ENCODE results near the gene PRDM13. TPM values are rescaled to one million over a fixed set of nuclear protein-coding genes. Genes with fewer than 3 reads are reported as not detected.

PRDM13 gene
- total RNA-seq, 1 experiment from 2014 or later, result not detected

DNA sequence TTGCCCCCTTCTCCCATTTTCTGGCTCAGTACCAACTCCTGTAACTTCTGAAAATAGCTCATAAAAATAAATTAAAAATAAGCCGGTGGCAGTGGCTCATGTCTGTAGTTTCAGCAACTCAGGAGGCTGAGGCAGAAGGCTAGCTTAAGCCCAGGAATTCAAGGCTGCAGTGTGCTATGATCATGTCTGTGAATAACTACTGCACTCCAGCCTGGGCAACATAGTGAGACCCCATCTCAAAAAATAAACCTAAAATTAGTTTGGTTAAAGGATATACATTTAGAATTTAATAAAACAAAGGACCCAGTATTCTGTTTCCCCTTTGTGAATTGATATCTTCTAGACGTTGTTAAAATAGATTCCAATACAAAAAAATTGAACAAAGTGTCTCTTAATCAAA lies 10.5 kb downstream of the PRDM13 start:
- ChIA-PET CTCF (no interaction called here), POLR2A (no interaction called here), RAD21 (ENCODE audit: low non-redundant PET in 1 of 2, low total read pairs in 2 of 2, uncharacterized antibody in 2 of 2, unreplicated experiment in 2 of 2) (no interaction called here)
- Histone ChIP-seq H3K4me2 (ENCODE audit: low read length) (no peak overlapping the region), H3K79me2 (ENCODE audit: insufficient read depth, low read length) (no peaks in the 10 kb centered on the region), H3K9me3 (ENCODE audit: control insufficient read depth in 1 of 2, insufficient read depth in 1 of 2, low read depth in 1 of 2, low read length in 2 of 2) (no peaks in the 10 kb centered on the region), H3K27ac (ENCODE audit: low read depth, low read length) (no peak overlapping the region), H3K4me3 (replicated peaks in 1 of 2; ENCODE audit: low read depth in 1 of 2, low read length in 2 of 2) (no peak overlapping the region), H3K9ac (ENCODE audit: low read length) (no peak overlapping the region), H3K27me3 (ENCODE audit: insufficient read depth, low read length) (peaks cover 15% of the 10 kb centered on the region; the same call in 1 of the 2 replicates), H4K20me1 (ENCODE audit: insufficient read depth) (no peaks in the 10 kb centered on the region), H3K36me3 (ENCODE audit: control insufficient read depth in 1 of 2, insufficient read depth in 2 of 2, low read length in 2 of 2) (no peaks in the 10 kb centered on the region), H3K9me2 (ENCODE audit: insufficient read depth) (no peaks in the 10 kb centered on the region), H2AFZ (ENCODE audit: low read depth, low read length, poor library complexity, severe bottlenecking) (no peak overlapping the region), H3K4me1 (ENCODE audit: control insufficient read depth in 1 of 2, insufficient read depth in 2 of 2, low read length in 2 of 2) (no peaks in the 10 kb centered on the region; a peak in 1 of 4 replicates)
- intact Hi-C loops (cut with micrococcal nuclease), result no loop called here
- ATAC-seq, result no peak
- TF ChIP-seq, protein P1, sequence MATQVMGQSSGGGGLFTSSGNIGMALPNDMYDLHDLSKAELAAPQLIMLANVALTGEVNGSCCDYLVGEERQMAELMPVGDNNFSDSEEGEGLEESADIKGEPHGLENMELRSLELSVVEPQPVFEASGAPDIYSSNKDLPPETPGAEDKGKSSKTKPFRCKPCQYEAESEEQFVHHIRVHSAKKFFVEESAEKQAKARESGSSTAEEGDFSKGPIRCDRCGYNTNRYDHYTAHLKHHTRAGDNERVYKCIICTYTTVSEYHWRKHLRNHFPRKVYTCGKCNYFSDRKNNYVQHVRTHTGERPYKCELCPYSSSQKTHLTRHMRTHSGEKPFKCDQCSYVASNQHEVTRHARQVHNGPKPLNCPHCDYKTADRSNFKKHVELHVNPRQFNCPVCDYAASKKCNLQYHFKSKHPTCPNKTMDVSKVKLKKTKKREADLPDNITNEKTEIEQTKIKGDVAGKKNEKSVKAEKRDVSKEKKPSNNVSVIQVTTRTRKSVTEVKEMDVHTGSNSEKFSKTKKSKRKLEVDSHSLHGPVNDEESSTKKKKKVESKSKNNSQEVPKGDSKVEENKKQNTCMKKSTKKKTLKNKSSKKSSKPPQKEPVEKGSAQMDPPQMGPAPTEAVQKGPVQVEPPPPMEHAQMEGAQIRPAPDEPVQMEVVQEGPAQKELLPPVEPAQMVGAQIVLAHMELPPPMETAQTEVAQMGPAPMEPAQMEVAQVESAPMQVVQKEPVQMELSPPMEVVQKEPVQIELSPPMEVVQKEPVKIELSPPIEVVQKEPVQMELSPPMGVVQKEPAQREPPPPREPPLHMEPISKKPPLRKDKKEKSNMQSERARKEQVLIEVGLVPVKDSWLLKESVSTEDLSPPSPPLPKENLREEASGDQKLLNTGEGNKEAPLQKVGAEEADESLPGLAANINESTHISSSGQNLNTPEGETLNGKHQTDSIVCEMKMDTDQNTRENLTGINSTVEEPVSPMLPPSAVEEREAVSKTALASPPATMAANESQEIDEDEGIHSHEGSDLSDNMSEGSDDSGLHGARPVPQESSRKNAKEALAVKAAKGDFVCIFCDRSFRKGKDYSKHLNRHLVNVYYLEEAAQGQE (IDR thresholded peaks at IDR 0.05; ENCODE audit: low read depth), result no peak
- TF ChIP-seq, protein P2, sequence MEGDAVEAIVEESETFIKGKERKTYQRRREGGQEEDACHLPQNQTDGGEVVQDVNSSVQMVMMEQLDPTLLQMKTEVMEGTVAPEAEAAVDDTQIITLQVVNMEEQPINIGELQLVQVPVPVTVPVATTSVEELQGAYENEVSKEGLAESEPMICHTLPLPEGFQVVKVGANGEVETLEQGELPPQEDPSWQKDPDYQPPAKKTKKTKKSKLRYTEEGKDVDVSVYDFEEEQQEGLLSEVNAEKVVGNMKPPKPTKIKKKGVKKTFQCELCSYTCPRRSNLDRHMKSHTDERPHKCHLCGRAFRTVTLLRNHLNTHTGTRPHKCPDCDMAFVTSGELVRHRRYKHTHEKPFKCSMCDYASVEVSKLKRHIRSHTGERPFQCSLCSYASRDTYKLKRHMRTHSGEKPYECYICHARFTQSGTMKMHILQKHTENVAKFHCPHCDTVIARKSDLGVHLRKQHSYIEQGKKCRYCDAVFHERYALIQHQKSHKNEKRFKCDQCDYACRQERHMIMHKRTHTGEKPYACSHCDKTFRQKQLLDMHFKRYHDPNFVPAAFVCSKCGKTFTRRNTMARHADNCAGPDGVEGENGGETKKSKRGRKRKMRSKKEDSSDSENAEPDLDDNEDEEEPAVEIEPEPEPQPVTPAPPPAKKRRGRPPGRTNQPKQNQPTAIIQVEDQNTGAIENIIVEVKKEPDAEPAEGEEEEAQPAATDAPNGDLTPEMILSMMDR (IDR thresholded peaks at IDR 0.05 in 2 of 3, conservative IDR thresholded peaks at IDR 0.05 in 1 of 3; ENCODE audit: borderline replicate concordance in 1 of 3, insufficient read depth in 1 of 3, low read depth in 2 of 3, low read length in 2 of 3), result no peak
- no peak for DNase-seq (ENCODE audit: low read depth, low spot score)
- BruUV-seq (replicated peaks), result no TSS peak
